Omental fat pad (tissue), 4 donors: Measurements from ENCODE around the gene TRNAU1AP. TPM values are rescaled to one million over a fixed set of nuclear protein-coding genes. Genes with fewer than 3 reads are reported as not detected.

ENCODE experiments used
- ATAC-seq: fragments of 150-250 bp; one replicate; pipeline ENCODE4 v1.9.1; 2016; ENCODE audit warnings: mild to moderate bottlenecking, moderate library complexity; ENCODE audit not compliant: low FRiP score
- DNase-seq: peaks from one replicate; pipeline ENCODE4 v3.0.0-alpha.2; 2019; ENCODE audit warnings: low spot score
- CTCF ChIP-seq, 3 donors: fragments of 450-650 bp; IDR thresholded peaks; one replicate each; pipeline ENCODE4 v1.5.1; 2016 to 2017; ENCODE audit warnings: antibody characterized with exemption in 3 of 3, mild to moderate bottlenecking in 3 of 3, moderate library complexity in 2 of 3
- total RNA-seq, 4 donors: library from RNA; depleted of rRNA; stranded (reverse); fragments of >200 nt; gene quantifications; one replicate each; pipeline ENCODE4 v1.1.0, GENCODE V29; 2016

Gene TRNAU1AP
- total RNA-seq, 4 donors from 2014 or later = 14.8 to 26.8 (median 21.9) TPM

- ATAC-seq (no peak), DNase-seq (no peak)
- TF ChIP-seq CTCF (IDR thresholded peaks at IDR 0.05) = no peak
Observed at GRCh38 chr1:28545246-28545628, 7.6 kb upstream of the TRNAU1AP start.

GRCh38 chr1:28548318-28548717 is 4.6 kb upstream of the TRNAU1AP start:
- no peak for TF ChIP-seq CTCF (IDR thresholded peaks at IDR 0.05)
- ATAC-seq = no peak
- DNase-seq = no peak

- no peak for DNase-seq
- ATAC-seq = no peak
- TF ChIP-seq CTCF (IDR thresholded peaks at IDR 0.05) = no peak
Observed at GRCh38 chr1:28551381-28551780, 1.5 kb upstream of the TRNAU1AP start.

- ATAC-seq = no peak
- TF ChIP-seq CTCF (IDR thresholded peaks at IDR 0.05) = no peak
- DNase-seq = no peak
Observed at GRCh38 chr1:28560886-28561285, 8.0 kb downstream of the TRNAU1AP start.

- DNase-seq (no peak), ATAC-seq (no peak)
- TF ChIP-seq CTCF (IDR thresholded peaks at IDR 0.05) = no peak
Observed at GRCh38 chr1:28564310-28564709, 11.4 kb downstream of the TRNAU1AP start.

- ATAC-seq = no peak
- no peak for TF ChIP-seq CTCF (IDR thresholded peaks at IDR 0.05)
- no peak for DNase-seq
Observed at GRCh38 chr1:28565040-28565439, 12.2 kb downstream of the TRNAU1AP start.

- ATAC-seq (no peak), DNase-seq (no peak)
- TF ChIP-seq CTCF (IDR thresholded peaks at IDR 0.05) = no peak
Observed at GRCh38 chr1:28565726-28566125, 12.8 kb downstream of the TRNAU1AP start.
